Stimulated activated CD4-positive, alpha-beta T cell treated with anti-CD3 and anti-CD28 coated beads, Interleukin-1b, Interleukin-23, amount 100 ng/mL, for 24 hours (primary cell): ENCODE results near the gene TFB1M.
A peak's percentile ranks its signal among the peaks of the same experiment; 100 is the strongest.
"Not testable (repeated sequence)": the region's sequence is repeated elsewhere in the genome, so short reads cannot be mapped to it uniquely, and the experiment has no call there.

Experiments
- DNase-seq, 4 experiments: peaks; one replicate each; pipeline ENCODE4 v3.0.0-alpha.2; 2020; ENCODE audit warnings: low read depth in 4 of 4, low spot score in 1 of 4

TFB1M gene

GRCh38 chr6:155314092-155314772 lies at the start of gene TFB1M:
Gene TFB1M (minus strand): TSS chr6:155314484. CDS start chr6:155314428, 56 bp downstream.
- DNase-seq: peak; percentile 87 to 98 (median 95)

GRCh38 chr6:155364021-155364420 lies 49.7 kb upstream of the TFB1M start:
- DNase-seq: not testable (repeated sequence)

GRCh38 chr6:155362968-155363632 lies 48.8 kb upstream of the TFB1M start:
- DNase-seq: not testable (repeated sequence)

DNA sequence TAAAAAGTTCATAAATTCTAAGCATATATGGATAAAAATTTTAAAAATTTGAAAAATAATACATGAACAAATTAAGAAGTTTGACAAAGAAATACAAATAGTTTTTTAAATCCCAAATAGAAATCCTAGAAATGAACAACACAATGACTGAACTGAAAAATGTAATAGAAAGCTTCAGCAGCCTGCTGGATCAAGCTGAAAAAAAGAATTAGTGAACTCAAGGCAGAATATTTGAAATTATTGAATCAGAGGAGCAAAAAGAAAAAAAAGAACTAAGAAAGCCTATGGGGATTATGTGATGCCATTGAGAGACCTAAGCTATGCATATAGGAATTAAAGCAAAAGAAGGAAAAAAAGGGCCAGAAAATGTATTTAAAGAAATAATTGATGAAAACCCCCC lies 39.9 kb upstream of the TFB1M start:
- DNase-seq: no peak

DNA sequence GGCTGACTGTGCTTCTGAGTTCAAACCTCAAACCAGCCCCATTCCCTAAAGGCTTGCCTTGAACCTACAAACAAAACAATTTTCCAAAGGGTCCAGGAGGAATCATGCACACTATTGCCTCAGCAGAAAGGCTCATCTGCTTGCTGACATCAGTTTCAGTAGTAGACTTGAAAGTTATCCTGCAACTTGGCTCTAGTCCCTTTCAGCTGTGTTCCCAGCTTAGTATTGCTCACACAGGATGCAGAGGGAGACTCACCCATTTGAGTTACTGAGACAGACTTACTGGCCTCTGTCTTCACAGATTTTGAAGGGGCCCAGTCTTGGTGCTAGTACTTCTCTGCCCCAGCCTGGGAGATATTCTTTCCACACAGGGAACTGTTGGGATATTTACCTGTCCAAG lies 38.5 kb upstream of the TFB1M start:
- DNase-seq: no peak

GRCh38 chr6:155352130-155352420 lies 37.8 kb upstream of the TFB1M start:
- no peak for DNase-seq

DNA sequence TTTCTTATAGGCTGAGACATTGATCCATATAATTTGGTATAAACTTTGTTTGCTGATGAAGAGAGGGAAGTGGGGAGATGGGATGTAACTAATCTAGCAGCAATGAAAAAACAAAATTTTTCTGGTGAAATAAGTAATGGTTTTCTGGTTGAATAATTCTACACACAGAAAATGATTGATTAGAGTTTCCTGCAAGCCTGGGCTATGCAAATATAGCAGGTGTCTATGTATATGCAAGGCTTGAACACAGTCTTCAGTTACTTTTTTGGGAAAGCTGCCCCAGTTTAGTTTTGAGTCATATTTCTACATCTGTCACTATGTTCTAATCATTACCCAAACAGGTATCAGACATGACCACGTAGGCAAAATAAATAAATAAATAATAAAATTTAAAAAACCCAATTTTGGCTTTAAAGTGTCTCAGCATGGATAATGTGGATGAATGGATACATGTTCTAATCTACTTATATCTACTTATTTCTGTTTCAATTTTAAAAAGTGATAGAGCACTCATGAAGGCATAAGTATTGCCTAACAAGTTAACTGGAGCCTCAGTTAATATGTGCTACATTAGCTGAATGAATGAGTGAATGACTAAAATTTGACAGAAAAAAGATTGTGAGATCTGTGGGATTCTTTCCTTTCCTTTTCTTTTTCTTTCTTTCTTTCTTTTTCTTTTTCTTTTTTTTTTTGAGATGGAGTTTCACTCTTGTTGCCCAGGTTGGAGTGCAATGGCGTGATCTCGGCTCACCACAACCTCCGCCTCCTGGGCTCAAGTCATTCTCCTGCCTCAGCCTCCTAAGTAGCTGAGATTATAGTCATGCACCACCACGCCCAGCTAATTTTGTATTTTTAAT lies 37.2 kb upstream of the TFB1M start:
- no peak for DNase-seq

GRCh38 chr6:155349956-155350355 lies 35.7 kb upstream of the TFB1M start:
- DNase-seq: no peak

DNA sequence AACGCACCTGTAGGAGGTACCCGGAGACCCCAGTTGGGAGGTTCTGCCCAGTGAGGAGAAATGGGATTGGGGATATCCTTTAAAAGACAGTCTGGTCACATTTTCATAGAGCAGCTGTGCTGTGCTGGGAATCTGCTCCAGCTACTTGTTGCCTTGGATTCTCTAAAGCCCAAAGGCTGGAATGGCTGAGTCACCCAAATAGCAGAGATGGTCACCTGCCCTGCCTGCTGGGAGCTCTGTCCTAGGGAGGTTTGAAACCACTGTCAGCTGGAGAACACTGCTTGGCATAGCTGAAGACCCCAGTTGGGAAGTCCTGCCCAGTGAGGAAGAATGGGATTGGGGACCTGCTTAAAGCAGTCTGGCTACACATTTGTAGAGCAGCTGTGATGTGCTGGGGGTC lies 34.8 kb upstream of the TFB1M start:
- DNase-seq: no peak

DNA sequence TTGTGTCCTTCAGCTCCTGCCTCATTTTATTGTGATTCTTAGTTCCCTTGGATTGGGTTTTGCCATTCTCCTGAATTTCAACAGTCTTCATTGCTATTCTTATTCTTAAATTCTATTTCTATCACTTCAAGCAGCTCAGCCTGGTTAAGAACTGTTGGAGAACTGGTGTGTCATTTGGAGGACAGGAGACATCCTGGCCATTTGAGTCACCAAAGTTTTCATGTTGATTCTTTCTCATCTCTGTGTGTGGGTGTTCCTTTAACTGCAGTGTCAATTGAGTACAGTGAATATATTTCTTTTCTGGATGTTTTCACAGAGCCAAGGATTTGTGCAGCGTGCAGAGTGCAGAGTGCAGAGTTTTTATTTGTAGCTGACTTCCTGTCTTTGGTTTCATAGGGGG lies 33.5 kb upstream of the TFB1M start:
- DNase-seq: no peak

- DNase-seq: no peak
These were observed 32.7 kb upstream of the TFB1M start for GRCh38 chr6:155346957-155347356.

DNA sequence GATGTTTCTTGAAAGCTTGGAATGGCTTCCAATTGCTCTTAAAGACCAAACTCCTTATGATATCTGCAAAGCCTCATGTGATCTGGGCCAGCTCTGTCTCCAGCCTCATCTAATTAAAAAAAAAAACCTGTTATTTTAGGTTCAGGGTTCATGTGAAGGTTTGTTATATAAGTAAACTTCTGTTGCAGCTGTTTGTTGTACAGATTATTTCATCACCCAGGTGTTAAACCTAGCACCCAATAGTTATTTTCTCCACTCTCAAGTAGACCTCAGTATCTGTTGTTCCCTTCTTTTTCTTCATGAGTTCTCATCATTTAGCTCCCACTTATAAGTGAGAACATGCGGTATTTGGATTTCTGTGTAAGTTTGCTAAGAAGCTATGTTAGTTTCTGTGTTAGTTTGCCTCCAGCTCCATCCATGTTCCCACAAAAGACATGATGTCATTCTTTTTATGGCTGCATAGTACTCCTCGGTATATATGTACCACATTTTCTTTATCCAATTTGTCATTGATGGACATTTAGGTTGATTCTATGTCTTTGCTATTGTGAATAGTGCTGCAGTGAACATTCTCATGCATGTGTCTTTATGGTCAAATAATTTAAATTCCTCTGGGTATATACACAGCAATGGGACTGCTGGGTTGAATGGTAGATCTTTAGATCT lies 30.2 kb upstream of the TFB1M start:
- DNase-seq: no peak

GRCh38 chr6:155341130-155341828 lies 27.0 kb upstream of the TFB1M start:
- no peak for DNase-seq

GRCh38 chr6:155340464-155341129 lies 26.3 kb upstream of the TFB1M start:
- no peak for DNase-seq

DNA sequence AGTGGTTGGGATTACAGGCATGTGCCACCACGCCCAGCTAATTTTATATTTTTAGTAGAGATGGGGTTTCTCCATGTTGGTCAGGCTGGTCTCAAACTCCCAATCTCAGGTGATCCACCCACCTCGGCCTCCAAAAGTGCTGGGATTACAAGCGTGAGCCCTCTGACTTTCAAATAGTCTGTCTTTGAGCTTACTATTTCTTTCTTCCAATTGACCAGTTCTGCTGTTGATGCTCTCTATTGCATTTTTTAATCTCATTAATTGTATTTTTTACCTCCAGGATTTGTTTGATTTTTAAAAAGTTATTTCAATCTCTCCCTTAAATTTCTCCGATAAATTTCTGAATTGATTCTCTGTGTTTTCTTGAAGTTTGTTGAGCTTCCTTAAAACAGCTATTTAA lies 25.6 kb upstream of the TFB1M start:
- DNase-seq: not testable (repeated sequence)

- not testable (repeated sequence) for DNase-seq
These were observed 24.0 kb upstream of the TFB1M start for GRCh38 chr6:155338237-155338636.

DNA sequence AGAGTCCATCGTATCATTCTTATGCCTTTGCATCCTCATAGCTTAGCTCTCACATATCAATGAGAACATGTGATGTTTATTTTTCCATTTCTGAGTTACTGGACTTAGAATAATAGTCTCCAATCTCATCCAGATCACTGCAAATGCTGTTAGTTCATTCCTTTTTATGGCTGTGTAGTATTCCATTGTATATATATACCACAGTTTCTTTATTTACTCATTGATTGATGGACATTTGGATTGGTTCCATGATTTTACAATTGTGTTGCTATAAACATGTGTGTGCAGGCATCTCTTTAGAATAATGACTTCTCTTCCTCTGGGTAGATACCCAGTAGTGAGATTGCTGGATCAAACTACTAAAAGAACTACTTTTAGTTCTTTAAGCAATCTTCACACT lies 21.0 kb upstream of the TFB1M start:
- no peak for DNase-seq

DNA sequence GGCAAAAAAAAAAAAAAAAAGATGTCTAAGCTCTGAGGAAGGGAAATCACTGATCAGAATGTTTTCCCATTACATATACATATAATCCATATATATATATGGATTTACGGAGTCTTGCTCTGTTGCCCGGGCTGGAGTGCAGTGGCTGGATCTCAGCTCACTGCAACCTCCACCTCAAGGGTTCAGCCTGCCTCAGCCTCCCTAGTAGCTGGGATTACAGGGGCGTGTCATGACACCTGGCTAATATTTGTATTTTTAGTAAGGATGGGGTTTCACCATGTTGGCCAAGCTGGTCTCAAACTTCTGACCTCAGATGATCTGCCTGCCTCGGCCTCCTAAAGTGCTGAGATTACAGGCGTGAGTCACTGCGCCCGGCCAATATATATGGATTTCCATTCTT lies 19.8 kb upstream of the TFB1M start:
- DNase-seq: not testable (repeated sequence)

DNA sequence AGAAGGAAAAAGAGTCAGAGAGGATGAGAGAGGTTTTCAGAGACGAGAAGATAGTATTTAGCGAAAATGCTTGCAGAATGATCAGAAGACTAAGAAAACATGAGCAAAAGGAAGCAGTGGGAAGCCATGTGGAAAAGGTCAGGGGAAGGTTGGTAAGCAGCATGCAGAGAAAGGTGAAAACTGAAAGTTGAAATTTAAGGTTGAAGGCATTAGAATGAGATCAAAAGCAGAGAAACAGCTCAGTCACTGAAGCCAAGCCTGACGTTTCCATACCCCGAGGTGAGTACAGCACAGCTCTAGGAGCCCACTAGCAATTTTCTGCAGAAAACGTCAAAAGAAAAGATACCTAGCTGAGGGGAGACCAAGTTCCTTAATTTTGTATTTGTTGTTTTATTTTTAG lies 19.1 kb upstream of the TFB1M start:
- no peak for DNase-seq

DNA sequence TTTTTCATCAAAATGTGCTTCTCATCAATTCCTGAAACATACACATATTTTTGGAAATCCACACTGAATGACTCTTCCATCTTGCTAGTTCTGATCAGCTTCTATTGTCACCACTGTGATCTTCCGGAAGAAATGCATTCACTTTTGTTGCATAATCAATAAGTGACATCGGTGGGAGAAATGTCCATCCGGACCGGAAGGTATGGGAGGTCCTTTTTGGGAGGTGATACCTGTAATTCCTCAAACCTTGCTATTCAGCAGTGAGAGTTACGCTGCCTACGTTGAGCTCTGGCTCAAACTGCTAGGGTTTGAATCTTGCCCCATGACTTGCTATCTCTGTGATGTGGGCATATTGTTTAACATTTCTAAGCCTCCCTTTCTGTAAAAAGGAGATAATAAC lies 16.6 kb upstream of the TFB1M start:
- no peak for DNase-seq
